H9 (cell line): Measurements from ENCODE around the gene ELOVL6. TPM values are rescaled to one million over a fixed set of nuclear protein-coding genes. Genes with fewer than 3 reads are reported as not detected.

Source experiments
- DNase-seq: peaks from one replicate; pipeline ENCODE4 v3.0.0-alpha.2; 2017
- H2AFZ ChIP-seq: one replicate; pipeline ENCODE4 v1.6.1; 2013; ENCODE audit warnings: mild to moderate bottlenecking, low read length, control low read depth, moderate library complexity
- H2AK5ac ChIP-seq: 2 replicates; pipeline ENCODE4 v1.6.1; 2013; ENCODE audit warnings: low read length, control low read depth, mixed read lengths; ENCODE audit not compliant: insufficient read length
- H2BK120ac ChIP-seq: one replicate; pipeline ENCODE4 v1.6.1; 2013; ENCODE audit warnings: low read depth, mild to moderate bottlenecking, low read length, control low read depth, inconsistent platforms; ENCODE audit not compliant: poor library complexity, severe bottlenecking
- H2BK12ac ChIP-seq: 2 replicates; pipeline ENCODE4 v1.6.1; 2013; ENCODE audit warnings: low read length, control low read depth, mixed read lengths, low read depth; ENCODE audit not compliant: insufficient read length
- H2BK15ac ChIP-seq: 2 replicates; pipeline ENCODE4 v1.6.1; 2013; ENCODE audit warnings: low read depth, low read length, control low read depth
- H2BK20ac ChIP-seq: one replicate; pipeline ENCODE4 v1.6.1; 2013; ENCODE audit warnings: low read depth, mild to moderate bottlenecking, low read length, control low read depth, inconsistent platforms; ENCODE audit not compliant: poor library complexity, severe bottlenecking
- H2BK5ac ChIP-seq: 2 replicates; pipeline ENCODE4 v1.6.1; 2013; ENCODE audit warnings: low read length, control low read depth, mixed read lengths; ENCODE audit not compliant: insufficient read length
- H3K14ac ChIP-seq: 2 replicates; pipeline ENCODE4 v1.6.1; 2013; ENCODE audit warnings: low read length, control low read depth; ENCODE audit not compliant: insufficient read depth
- H3K18ac ChIP-seq: 2 replicates; pipeline ENCODE4 v1.6.1; 2013; ENCODE audit warnings: low read depth, mild to moderate bottlenecking, mixed read lengths, low read length, control low read depth; ENCODE audit not compliant: insufficient read length
- H3K23ac ChIP-seq: 2 replicates; pipeline ENCODE4 v1.6.1; 2013; ENCODE audit warnings: low read length, control low read depth, mixed read lengths, low read depth; ENCODE audit not compliant: insufficient read length
- H3K23me2 ChIP-seq: 2 replicates; pipeline ENCODE4 v1.6.1; 2013; ENCODE audit warnings: low read depth, mild to moderate bottlenecking, mixed read lengths, low read length, control low read depth; ENCODE audit not compliant: insufficient read length, poor library complexity, severe bottlenecking
- H3K27ac ChIP-seq: 2 replicates; pipeline ENCODE4 v1.5.1; 2013; ENCODE audit warnings: low read length, control low read depth, mixed read lengths, low read depth; ENCODE audit not compliant: insufficient read length
- H3K27me3 ChIP-seq: 2 replicates; pipeline ENCODE4 v1.6.1; 2013; ENCODE audit warnings: low read length, control low read depth, inconsistent platforms; ENCODE audit not compliant: insufficient read depth
- H3K4ac ChIP-seq: 2 replicates; pipeline ENCODE4 v1.6.1; 2013; ENCODE audit warnings: low read depth, mild to moderate bottlenecking, control low read depth, inconsistent platforms, low read length, moderate library complexity
- H3K4me1 ChIP-seq: 2 replicates; pipeline ENCODE4 v1.6.1; 2013; ENCODE audit warnings: low read length, control low read depth, inconsistent platforms; ENCODE audit not compliant: insufficient read depth
- H3K4me2 ChIP-seq: 2 replicates; pipeline ENCODE4 v1.6.1; 2013; ENCODE audit warnings: low read length, control low read depth, mixed read lengths; ENCODE audit not compliant: insufficient read length, insufficient read depth
- H3K56ac ChIP-seq: 2 replicates; pipeline ENCODE4 v1.6.1; 2013; ENCODE audit warnings: low read depth, mild to moderate bottlenecking, mixed read lengths, low read length, control low read depth; ENCODE audit not compliant: insufficient read length
- H3K79me1 ChIP-seq: 2 replicates; pipeline ENCODE4 v1.6.1; 2013; ENCODE audit warnings: low read depth, mild to moderate bottlenecking, moderate library complexity, low read length, control low read depth, inconsistent platforms; ENCODE audit not compliant: insufficient read depth, poor library complexity, severe bottlenecking
- H3K79me2 ChIP-seq: 2 replicates; pipeline ENCODE4 v1.6.1; 2013; ENCODE audit warnings: low read length, control low read depth, inconsistent platforms; ENCODE audit not compliant: insufficient read depth
- H3K9ac ChIP-seq: 2 replicates; pipeline ENCODE4 v1.6.1; 2013; ENCODE audit warnings: low read length, control low read depth, mixed read lengths; ENCODE audit not compliant: insufficient read length; ENCODE audit errors: extremely low read depth
- H3K9me3 ChIP-seq: one replicate; pipeline ENCODE4 v1.6.1; 2013; ENCODE audit warnings: low read depth, low read length, inconsistent platforms; ENCODE audit not compliant: control insufficient read depth
- H3T11ph ChIP-seq: one replicate; pipeline ENCODE4 v1.6.1; 2013; ENCODE audit warnings: mild to moderate bottlenecking, low read length, control low read depth, inconsistent platforms
- H4K20me1 ChIP-seq: one replicate; pipeline ENCODE4 v1.6.1; 2013; ENCODE audit not compliant: control insufficient read depth, insufficient read length, insufficient read depth
- H4K5ac ChIP-seq: 2 replicates; pipeline ENCODE4 v1.6.1; 2013; ENCODE audit warnings: low read depth, mild to moderate bottlenecking, mixed read lengths, low read length, control low read depth; ENCODE audit not compliant: insufficient read length
- H4K8ac ChIP-seq: replicated peaks from 2 replicates; pipeline ENCODE4 v1.6.1; 2013; ENCODE audit warnings: low read length, control low read depth, mixed read lengths, low read depth; ENCODE audit not compliant: insufficient read length
- H4K91ac ChIP-seq: 2 replicates; pipeline ENCODE4 v1.6.1; 2013; ENCODE audit warnings: low read depth, mild to moderate bottlenecking, moderate library complexity, mixed read lengths, low read length, control low read depth; ENCODE audit not compliant: insufficient read length
- H3K27ac Mint-ChIP-seq, 3 experiments: 2 replicates in 2 of 3; 3 replicates in 1 of 3; pipeline ENCODE4 v1.8.0; 2020 to 2021; ENCODE audit warnings: mixed read lengths in 3 of 3, mild to moderate bottlenecking in 1 of 3, moderate library complexity in 1 of 3
- H3K27me3 Mint-ChIP-seq: 2 replicates; pipeline ENCODE4 v1.8.0; 2021; ENCODE audit warnings: low read depth, mild to moderate bottlenecking, moderate library complexity, mixed read lengths
- H3K36me3 Mint-ChIP-seq, 3 experiments: 2 replicates in 2 of 3; 3 replicates in 1 of 3; pipeline ENCODE4 v1.8.0; 2020 to 2021; ENCODE audit warnings: low read depth in 3 of 3, mixed read lengths in 3 of 3; ENCODE audit not compliant: insufficient read depth in 1 of 3
- H3K4me1 Mint-ChIP-seq, 2 experiments: 2 replicates each; pipeline ENCODE4 v1.8.0; 2020; ENCODE audit warnings: mixed read lengths in 2 of 2
- H3K4me3 Mint-ChIP-seq, 2 experiments: 2 replicates in 1 of 2; 3 replicates in 1 of 2; pipeline ENCODE4 v1.8.0; 2020 to 2021; ENCODE audit warnings: mild to moderate bottlenecking in 2 of 2, mixed read lengths in 2 of 2, moderate library complexity in 1 of 2
- H3K9me3 Mint-ChIP-seq, 2 experiments: 2 replicates in 1 of 2; 3 replicates in 1 of 2; pipeline ENCODE4 v1.8.0; 2020; ENCODE audit warnings: mild to moderate bottlenecking in 2 of 2, mixed read lengths in 2 of 2, moderate library complexity in 1 of 2
- WGBS: extraction: QIAGEN DNeasy Blood & Tissue Kit; methylation state at CpG from one replicate; pipeline ENCODE4 v1.1.7; 2013; ENCODE audit warnings: missing lambda C conversion rate, low lambda C conversion rate, mixed read lengths; ENCODE audit not compliant: insufficient read length; ENCODE audit errors: extremely low coverage; 5-methylcytosine and 5-hydroxymethylcytosine counted together
- total RNA-seq: library from RNA; stranded (reverse); gene quantifications from 2 replicates; pipeline ENCODE4 v1.2.1, GENCODE V29; 2021
- TF ChIP-seq, protein P1 (sequence below): fragments of 200-600 bp; sonication (generic); conservative IDR thresholded peaks from 3 replicates; pipeline ENCODE4 v1.8.0; 2021; ENCODE audit warnings: antibody characterized with exemption, mild to moderate bottlenecking

Gene ELOVL6
- total RNA-seq, 1 experiment from 2014 or later: 64.6 TPM

DNA sequence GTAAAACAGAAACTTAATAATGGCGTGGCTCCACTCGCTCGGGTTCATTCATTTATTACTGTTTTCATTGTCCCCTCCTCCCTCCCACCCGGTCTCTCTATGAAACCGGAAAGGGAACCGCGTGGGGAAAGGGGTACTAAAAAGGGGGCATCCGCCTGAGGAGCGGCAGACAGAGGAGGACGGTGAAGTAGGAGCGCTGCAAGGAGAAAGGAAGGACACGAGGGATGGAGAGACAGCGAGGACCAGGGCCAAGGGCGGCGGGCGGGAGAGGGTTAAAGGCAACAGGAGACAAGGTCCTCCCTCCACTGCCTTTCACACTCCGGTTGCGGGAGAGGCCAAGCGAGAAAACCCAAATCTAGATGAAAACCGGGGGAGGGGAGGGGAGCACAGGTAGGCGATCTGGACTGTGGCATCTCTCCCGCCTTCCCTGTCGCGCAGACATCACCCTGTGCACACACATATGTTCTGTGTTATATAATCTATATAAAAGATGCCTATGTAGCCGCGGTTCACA lies 829 bp downstream of the ELOVL6 start:
- Histone ChIP-seq H3K27ac (peak overlapping the region; percentile 7), H4K20me1 (no peaks in the 10 kb centered on the region), H2BK15ac (no peak overlapping the region), H3K23me2 (peaks cover 18% of the 10 kb centered on the region), H3K79me1 (no peaks in the 10 kb centered on the region), H3K56ac (peak overlapping the region; percentile 28), H3K14ac (peak overlapping the region; percentile 82), H3K79me2 (peaks cover 6% of the 10 kb centered on the region; the same call in 1 of the 2 replicates), H3K4me1 (peaks cover 3% of the 10 kb centered on the region; the same call in 1 of the 2 replicates), H3K18ac (no peak overlapping the region), H3K4ac (no peak overlapping the region), H3K27me3 (no peaks in the 10 kb centered on the region), H2AFZ (no peak overlapping the region), H2BK5ac (no peak overlapping the region), H3T11ph (no peak overlapping the region), H3K9me3 (no peaks in the 10 kb centered on the region), H2AK5ac (no peak overlapping the region), H2BK120ac (no peak overlapping the region), H3K23ac (no peak overlapping the region), H2BK12ac (no peak overlapping the region), H4K5ac (no peak overlapping the region), H4K8ac (no peak overlapping the region), H3K9ac (peak overlapping the region; percentile 92), H2BK20ac (no peak overlapping the region), H3K4me2 (peak overlapping the region; percentile 88), H4K91ac (no peak overlapping the region)
- Mint-ChIP-seq H3K27me3 (no peaks in the 10 kb centered on the region), H3K9me3 (no peaks in the 10 kb centered on the region), H3K4me1 (peaks cover 39 to 43% of the 10 kb centered on the region in 2 experiments), H3K27ac (peak overlapping the region; percentile 95 to 99 (median 98); a peak in 6 of 7 replicates), H3K36me3 (peaks cover 3 to 9% (median 4%) of the 10 kb centered on the region in 3 experiments), H3K4me3 (peak overlapping the region; percentile 93 to 94)
- TF ChIP-seq, protein P1, sequence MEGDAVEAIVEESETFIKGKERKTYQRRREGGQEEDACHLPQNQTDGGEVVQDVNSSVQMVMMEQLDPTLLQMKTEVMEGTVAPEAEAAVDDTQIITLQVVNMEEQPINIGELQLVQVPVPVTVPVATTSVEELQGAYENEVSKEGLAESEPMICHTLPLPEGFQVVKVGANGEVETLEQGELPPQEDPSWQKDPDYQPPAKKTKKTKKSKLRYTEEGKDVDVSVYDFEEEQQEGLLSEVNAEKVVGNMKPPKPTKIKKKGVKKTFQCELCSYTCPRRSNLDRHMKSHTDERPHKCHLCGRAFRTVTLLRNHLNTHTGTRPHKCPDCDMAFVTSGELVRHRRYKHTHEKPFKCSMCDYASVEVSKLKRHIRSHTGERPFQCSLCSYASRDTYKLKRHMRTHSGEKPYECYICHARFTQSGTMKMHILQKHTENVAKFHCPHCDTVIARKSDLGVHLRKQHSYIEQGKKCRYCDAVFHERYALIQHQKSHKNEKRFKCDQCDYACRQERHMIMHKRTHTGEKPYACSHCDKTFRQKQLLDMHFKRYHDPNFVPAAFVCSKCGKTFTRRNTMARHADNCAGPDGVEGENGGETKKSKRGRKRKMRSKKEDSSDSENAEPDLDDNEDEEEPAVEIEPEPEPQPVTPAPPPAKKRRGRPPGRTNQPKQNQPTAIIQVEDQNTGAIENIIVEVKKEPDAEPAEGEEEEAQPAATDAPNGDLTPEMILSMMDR: no peak
- DNase-seq: peak; percentile 39
- no CpG with 5 or more reads among the region's 26 CpGs for WGBS
